GM12891 (cell line): ENCODE data around the gene CDH23.
A peak's percentile ranks its signal among the peaks of the same experiment; 100 is the strongest.

Experiments used
- DNase-seq: peaks from one replicate; pipeline ENCODE4 v3.0.0; 2011; ENCODE audit warnings: low spot score; ENCODE audit not compliant: insufficient read length
- FAIRE-seq: peaks from 2 replicates; lab custom pipeline; 2011; peaks lifted over from hg19 to GRCh38; lab: Jason Lieb, UNC
- PAX5 ChIP-seq: IDR thresholded peaks from 2 replicates; pipeline ENCODE4 v1.6.1; 2011; ENCODE audit warnings: low read length, moderate library complexity, mild to moderate bottlenecking; ENCODE audit not compliant: insufficient read depth, severe bottlenecking
- POLR2A ChIP-seq: IDR thresholded peaks from 2 replicates; pipeline ENCODE4 v1.6.1; 2011; ENCODE audit warnings: low read depth, low read length, control low read depth
- POLR2AphosphoS5 ChIP-seq: IDR thresholded peaks from 2 replicates; pipeline ENCODE4 v1.6.1; 2011; ENCODE audit warnings: low read depth, low read length, control low read depth
- POU2F2 ChIP-seq: IDR thresholded peaks from 2 replicates; pipeline ENCODE4 v1.6.1; 2011; ENCODE audit warnings: low read depth, mild to moderate bottlenecking, control low read depth, low read length, moderate library complexity
- SPI1 ChIP-seq: IDR thresholded peaks from 2 replicates; pipeline ENCODE4 v1.6.1; 2011; ENCODE audit warnings: low read depth, low read length, control low read depth
- TAF1 ChIP-seq: IDR thresholded peaks from 2 replicates; pipeline ENCODE4 v1.6.1; 2011; ENCODE audit warnings: low read depth, low read length, control low read depth

The CDH23 gene

DNA sequence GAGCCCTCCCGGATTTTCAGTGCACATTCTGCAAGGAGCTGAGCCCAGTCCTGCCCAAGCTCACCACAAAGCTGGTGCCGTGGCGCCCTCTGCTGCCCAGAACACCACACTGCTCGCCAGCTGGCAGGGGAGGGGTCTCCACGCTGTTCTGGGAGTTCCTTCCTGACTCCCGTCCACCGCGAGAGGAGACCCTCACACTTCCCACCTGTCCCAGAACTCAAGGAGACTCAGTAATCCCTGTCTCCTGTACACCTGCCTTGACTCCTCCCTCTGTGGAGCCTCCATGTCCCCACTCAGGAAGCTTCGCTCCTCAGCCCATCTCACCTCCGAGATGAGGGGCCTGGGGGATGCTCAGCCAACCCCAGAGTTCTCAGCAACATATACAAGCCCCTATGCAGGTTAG lies 311.6 kb downstream of the CDH23 start:
- no peak for TF ChIP-seq POU2F2
- TF ChIP-seq PAX5 = no peak
- TF ChIP-seq TAF1 = no peak
- TF ChIP-seq SPI1 = no peak
- TF ChIP-seq POLR2AphosphoS5 = no peak
- TF ChIP-seq POLR2A = no peak
- FAIRE-seq (peak; percentile 94), DNase-seq (peak; percentile 78)

DNA sequence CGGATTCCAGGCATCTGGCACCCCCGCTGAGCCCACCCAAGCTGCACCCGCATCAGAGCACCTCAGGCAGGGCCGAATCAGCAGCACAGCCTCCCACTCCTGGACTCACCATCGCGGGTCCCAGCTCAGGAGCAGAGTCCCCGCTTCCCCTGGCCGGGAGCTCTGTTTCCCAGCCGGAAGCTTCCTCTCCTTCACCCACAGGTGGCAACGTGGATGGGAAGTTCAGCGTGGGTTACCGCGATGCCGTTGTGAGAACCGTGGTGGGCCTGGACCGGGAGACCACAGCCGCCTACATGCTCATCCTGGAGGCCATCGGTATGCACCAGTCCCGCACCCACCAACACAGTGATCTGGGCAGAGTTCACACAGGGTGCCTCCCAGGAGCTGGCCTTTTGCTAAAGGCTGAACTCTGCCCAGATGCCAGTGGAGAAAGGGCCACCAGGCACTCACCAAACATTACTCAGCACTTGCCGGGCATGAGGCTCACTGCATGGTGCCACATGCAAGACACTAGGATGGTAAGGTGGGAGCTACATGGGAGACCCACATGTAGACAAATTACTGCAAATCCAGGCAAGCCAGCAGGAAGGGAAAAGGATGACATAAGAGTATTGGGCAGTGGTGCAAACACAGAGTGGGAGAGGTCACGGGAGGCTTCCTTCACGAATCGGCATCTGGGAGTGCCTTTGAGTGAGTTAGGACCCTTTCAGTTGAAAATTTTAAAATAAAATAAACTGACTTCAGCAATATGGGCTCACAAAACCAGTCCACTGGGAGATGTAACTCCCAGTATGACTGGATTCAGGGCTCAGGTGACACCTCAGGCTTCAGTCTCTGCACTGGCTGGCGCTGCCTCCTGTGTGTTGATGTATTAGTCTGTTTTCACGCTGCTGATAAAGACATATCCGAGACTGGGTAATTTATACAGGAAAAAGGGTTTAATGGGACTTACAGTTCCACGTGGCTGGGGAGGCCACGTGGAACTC lies 312.5 kb downstream of the CDH23 start:
- no peak for TF ChIP-seq TAF1
- TF ChIP-seq POLR2AphosphoS5 = no peak
- TF ChIP-seq POU2F2 = no peak
- no peak for TF ChIP-seq SPI1
- TF ChIP-seq PAX5 = no peak
- no peak for TF ChIP-seq POLR2A
- no peak for DNase-seq

DNA sequence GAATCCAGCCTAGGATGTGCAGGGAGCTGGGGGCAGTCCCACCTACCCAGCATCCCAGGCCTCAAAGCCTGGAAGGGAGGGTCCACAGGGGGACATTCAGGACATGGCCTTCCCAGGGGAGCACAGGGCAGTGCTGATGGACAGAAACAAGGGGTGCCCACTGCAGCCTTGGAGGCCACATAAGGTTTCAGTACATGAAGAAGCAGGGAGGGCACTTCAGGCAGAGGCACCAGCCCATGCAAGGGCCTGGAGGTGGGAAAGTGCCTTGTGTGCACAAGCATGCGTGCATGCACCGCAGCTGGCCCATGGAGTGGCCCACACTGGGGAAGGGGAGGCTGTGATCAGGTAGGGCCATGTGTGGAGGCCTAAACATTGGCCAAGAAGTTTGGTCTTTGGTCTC lies 313.8 kb downstream of the CDH23 start:
- DNase-seq = no peak
- FAIRE-seq = no peak

More for the DNA sequence above, 312.5 kb downstream of the CDH23 start:
- peak; percentile 54 for FAIRE-seq

DNA sequence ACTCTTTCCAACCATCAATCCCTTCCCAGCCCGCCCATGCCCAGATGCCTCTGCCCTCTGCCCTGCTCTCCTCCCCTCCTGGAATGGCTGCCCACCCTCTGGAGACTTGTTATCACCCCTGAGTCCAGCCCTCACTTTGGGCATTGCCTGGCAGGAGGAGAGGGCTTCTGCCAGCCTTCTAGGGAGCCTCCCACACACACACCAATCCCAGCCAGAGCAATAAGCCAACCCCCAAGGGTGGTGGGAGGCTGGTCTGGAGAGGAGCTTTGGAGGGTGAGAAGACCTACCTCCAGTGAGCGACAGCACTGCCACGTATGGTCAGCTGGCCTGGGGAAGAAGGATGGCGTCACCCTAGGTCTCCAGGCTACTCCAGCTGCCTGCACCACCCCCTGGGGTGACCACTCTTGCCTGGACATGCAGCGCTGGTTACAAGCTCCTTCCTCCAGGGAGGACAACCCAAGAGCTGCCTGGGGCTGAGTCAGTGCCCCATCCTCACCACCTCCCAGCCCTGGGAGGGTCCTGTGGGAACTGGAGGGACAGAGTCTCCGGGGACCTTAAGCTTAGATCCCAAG lies 314.4 kb downstream of the CDH23 start:
- no peak for TF ChIP-seq PAX5
- TF ChIP-seq POLR2A = no peak
- TF ChIP-seq POU2F2 = no peak
- TF ChIP-seq POLR2AphosphoS5 = no peak
- no peak for TF ChIP-seq TAF1
- TF ChIP-seq SPI1 = no peak
- DNase-seq (no peak), FAIRE-seq (no peak)

More for the DNA sequence above, 313.8 kb downstream of the CDH23 start:
- TF ChIP-seq POLR2AphosphoS5 = no peak
- TF ChIP-seq PAX5 = no peak
- no peak for TF ChIP-seq TAF1
- TF ChIP-seq POLR2A = no peak
- no peak for TF ChIP-seq POU2F2
- no peak for TF ChIP-seq SPI1

DNA sequence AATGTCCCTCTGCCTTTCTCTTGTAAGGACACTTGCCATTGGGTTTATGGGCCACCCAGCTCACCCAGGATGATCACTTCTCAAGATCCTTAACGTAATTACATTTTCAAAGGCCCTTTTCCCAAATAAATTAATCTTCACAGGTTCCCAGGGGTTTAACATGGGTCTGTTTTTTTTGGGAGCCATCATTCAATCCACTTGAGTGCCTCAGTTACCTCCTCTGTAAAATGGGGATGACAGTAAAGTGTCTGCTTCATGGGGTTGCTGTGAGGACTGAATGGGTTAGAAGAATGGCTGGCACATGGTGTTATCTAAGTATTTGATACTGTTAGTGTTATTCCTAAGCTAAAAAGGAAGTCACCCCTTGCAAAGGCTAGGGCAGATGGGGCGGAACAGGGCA lies 315.4 kb downstream of the CDH23 start:
- no peak for FAIRE-seq
- TF ChIP-seq SPI1 (no peak), POLR2A (no peak), POU2F2 (no peak), TAF1 (no peak), PAX5 (no peak), POLR2AphosphoS5 (no peak)
- no peak for DNase-seq

DNA sequence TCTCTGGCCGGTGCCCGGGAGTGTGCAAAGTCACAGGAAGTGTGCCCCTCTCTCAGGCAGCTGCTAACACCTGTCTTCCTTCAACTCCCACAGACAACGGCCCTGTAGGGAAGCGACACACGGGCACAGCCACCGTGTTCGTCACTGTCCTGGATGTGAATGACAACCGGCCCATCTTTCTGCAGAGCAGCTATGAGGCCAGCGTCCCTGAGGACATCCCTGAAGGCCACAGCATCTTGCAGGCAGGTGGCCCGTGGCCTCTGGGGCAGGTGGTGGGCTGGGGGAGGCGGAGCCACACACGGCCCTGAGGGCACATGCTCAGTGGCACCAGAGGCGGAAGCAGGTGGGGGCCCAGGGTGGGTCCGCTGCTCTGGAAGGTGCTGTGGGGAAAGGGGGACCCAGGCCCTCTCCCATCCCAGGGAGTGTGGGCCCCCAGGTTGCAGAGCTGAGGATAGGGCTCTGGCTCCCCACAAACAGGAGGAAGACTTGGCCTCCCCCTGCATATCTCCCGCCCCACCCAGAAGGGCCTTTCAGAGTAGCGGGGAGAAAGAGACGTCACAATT lies 315.9 kb downstream of the CDH23 start:
- no peak for DNase-seq
- FAIRE-seq = peak; percentile 71
- no peak for TF ChIP-seq TAF1
- no peak for TF ChIP-seq POLR2AphosphoS5
- TF ChIP-seq SPI1 = no peak
- no peak for TF ChIP-seq POU2F2
- no peak for TF ChIP-seq PAX5
- no peak for TF ChIP-seq POLR2A

DNA sequence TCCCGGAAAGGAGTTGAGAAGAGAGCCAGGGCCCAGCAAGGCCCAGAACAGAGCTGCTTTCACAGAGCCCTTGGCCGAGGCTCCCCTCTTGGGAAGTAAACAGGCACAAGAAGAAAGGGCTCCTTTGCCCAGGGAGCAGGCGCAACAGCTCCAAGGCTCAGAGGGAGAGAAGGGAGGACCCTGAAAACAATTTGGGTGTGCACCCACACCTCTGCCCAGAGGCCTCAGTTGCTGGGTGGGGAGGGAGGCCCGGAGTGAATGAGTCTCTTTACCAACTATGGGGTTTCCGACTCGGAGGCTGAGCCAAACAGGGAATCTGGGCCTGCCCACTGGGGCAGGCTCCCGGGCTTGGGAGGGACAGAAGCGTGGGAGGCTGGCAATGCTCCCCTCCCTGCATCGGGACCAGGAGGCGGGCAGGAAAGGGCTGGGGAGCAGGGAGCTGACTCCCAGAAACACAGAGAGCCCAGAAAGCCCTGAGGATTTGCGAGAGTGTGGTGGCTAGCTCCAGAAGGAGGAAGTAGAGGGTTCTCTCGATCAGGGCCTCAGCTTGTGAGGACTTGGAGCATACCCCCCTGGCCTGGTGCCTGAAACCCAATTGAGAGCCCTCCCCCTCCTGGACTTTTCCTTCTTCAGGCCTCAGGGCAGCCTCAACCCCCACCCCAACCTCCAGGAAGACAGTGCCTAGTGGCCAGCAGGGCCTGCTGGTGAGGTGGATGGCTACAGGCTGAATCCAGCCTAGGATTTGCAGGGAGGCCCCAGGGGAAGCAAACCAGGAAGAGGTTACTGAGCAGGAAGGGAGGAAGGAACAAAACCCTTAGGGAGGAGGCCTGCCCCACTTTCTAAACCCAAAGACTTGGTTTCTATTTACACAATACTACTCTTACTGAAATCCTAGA lies 316.7 kb downstream of the CDH23 start:
- DNase-seq = no peak
- peak; percentile 69 for FAIRE-seq
- TF ChIP-seq POLR2AphosphoS5 (no peak), POU2F2 (no peak), TAF1 (no peak), SPI1 (no peak), POLR2A (no peak), PAX5 (no peak)

DNA sequence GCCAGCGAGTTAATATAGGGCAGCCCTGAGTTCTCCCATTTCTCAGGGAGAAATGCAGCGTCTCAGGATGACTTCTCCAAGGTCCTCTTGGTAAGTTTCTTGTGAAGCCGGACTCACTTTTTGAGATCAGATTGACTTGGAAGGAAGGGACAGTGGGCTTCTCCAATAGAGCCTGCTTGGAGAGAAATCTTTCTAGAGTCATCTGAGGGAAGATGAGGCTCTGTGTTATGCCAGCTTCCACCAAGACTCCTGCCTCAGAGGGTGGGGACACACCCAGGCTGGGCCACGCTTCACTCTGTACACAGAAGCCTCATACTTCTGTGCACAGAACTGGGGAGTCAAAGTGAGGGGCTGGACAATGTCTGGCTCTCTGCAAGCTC lies 317.3 kb downstream of the CDH23 start:
- TF ChIP-seq PAX5 (no peak), POLR2AphosphoS5 (no peak), SPI1 (no peak), POLR2A (no peak), TAF1 (no peak), POU2F2 (no peak)
- DNase-seq (no peak), FAIRE-seq (no peak)

DNA sequence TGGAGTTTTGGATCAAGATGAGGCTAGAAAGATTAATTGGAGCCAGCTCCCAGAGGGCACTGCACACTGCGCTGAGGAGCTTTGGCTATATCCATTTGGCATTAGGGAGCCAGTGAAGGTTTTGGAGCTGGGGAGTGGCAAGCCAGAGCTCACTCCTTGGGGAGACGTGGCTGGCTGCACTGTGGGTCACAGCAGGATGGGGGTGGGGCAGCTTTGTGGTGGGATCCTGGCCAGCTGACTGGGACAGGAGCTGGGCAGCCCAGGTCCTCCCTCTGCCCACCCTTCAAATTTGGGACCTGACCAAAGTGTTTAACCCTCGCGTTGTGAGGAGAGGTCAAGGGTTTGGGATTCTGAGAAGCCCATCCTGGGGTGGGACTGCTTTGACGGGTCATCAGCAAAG lies 317.9 kb downstream of the CDH23 start:
- DNase-seq = no peak
- no peak for FAIRE-seq
- TF ChIP-seq TAF1 (no peak), POLR2A (no peak), SPI1 (no peak), PAX5 (no peak), POU2F2 (no peak), POLR2AphosphoS5 (no peak)
